Loucy (cell line): ENCODE measurements around the gene SYCP2L.

Experiments used
- H2AFZ ChIP-seq: fragments of 200-600 bp; sonication (generic); 2 replicates; pipeline ENCODE4 v1.6.0; 2016; ENCODE audit warnings: antibody characterized with exemption, mild to moderate bottlenecking, low read length, moderate library complexity
- H3F3A ChIP-seq: fragments of 200-600 bp; 2 replicates; pipeline ENCODE4 v1.6.0; 2016; ENCODE audit warnings: antibody characterized with exemption, low read depth, mild to moderate bottlenecking
- H3K27me3 ChIP-seq: fragments of 200-600 bp; sonication (generic); 2 replicates; pipeline ENCODE4 v1.6.1; 2014; ENCODE audit warnings: low read length, mild to moderate bottlenecking; ENCODE audit not compliant: insufficient read depth, poor library complexity, severe bottlenecking
- H3K36me3 ChIP-seq: fragments of 200-600 bp; sonication (generic); 2 replicates; pipeline ENCODE4 v1.6.1; 2016; ENCODE audit warnings: low read length; ENCODE audit not compliant: insufficient read depth
- H3K4me1 ChIP-seq: fragments of 200-600 bp; sonication (generic); 2 replicates; pipeline ENCODE4 v1.5.1; 2014; ENCODE audit warnings: low read length, mild to moderate bottlenecking; ENCODE audit not compliant: insufficient read depth, poor library complexity, severe bottlenecking
- H3K4me2 ChIP-seq: fragments of 200-600 bp; sonication (generic); 2 replicates; pipeline ENCODE4 v1.6.0; 2014; ENCODE audit warnings: antibody characterized with exemption, low read length, low read depth, mild to moderate bottlenecking; ENCODE audit not compliant: poor library complexity, severe bottlenecking
- H3K4me3 ChIP-seq: fragments of 200-600 bp; sonication (generic); 2 replicates; pipeline ENCODE4 v1.5.1; 2014; ENCODE audit warnings: low read length, mild to moderate bottlenecking, mixed read lengths; ENCODE audit not compliant: poor library complexity, severe bottlenecking
- H3K79me2 ChIP-seq: fragments of 200-600 bp; sonication (generic); 2 replicates; pipeline ENCODE4 v1.6.1; 2014; ENCODE audit warnings: low read length; ENCODE audit not compliant: insufficient read depth
- H3K9ac ChIP-seq: fragments of 200-600 bp; sonication (generic); 2 replicates; pipeline ENCODE4 v1.6.0; 2014; ENCODE audit warnings: mild to moderate bottlenecking, low read depth, low read length, moderate library complexity; ENCODE audit not compliant: poor library complexity, severe bottlenecking
- H3K9me2 ChIP-seq: fragments of 200-600 bp; sonication (generic); replicated peaks from 2 replicates; pipeline ENCODE4 v1.6.1; 2016; ENCODE audit warnings: low read depth, low read length, mixed read lengths
- H3K9me3 ChIP-seq: fragments of 200-600 bp; sonication (generic); 2 replicates; pipeline ENCODE4 v1.6.1; 2014; ENCODE audit warnings: mild to moderate bottlenecking, antibody characterized with exemption, low read length, low read depth; ENCODE audit not compliant: insufficient read depth
- H4K20me1 ChIP-seq: fragments of 200-600 bp; sonication (generic); 2 replicates; pipeline ENCODE4 v1.6.0; 2014; ENCODE audit warnings: antibody characterized with exemption, low read length, mild to moderate bottlenecking; ENCODE audit not compliant: insufficient read depth, poor library complexity, severe bottlenecking
- CTCF ChIP-seq: fragments of 200-600 bp; sonication (generic); conservative IDR thresholded peaks from 2 replicates; pipeline ENCODE4 v1.5.1; 2014; ENCODE audit warnings: mild to moderate bottlenecking, antibody characterized with exemption, low read length
- EZH2phosphoT487 ChIP-seq: fragments of 200-600 bp; IDR thresholded peaks from 2 replicates; pipeline ENCODE4 v1.6.1; 2018; ENCODE audit warnings: antibody characterized with exemption, mild to moderate bottlenecking, moderate library complexity, borderline replicate concordance

SYCP2L gene

DNA sequence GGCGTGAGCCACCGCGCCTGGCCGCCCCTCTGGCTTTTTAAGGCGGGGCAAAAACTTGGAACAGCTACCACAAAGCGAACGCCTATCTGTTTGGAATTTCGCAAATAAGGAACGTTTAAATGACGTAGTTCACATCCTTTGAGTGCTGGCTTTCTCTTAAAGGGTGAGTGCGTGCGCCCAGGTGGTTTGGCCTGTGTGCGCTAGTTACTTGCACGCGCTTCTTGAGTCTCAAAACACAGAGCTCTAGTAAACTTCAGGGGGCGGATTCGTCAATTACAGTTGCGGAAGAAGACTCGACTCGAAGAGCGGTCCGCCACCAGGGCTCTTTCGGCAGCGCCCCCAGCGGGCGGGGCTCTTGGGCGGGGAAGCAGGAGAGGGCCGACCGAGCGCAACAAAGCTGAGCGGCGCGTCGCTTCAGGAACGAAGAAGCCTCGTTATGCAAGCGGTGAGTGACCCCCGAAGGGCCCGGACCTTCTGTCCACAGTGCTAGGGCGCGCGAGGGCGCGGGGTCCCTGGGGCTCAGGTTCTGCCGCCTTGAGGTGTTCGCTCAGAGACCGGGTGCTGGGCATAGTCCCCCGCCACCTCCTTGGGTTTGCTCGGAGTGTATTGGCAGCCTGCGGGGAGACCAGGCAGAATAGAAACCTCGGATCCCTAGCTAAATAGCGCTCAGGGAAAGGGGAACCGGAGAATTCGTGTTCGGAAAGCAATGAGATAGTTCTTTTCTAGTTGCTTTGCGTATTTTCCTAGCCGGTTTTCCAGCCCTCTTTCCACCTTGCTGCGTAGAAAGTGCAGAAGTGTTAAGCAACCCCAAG, at the start of gene SYCP2L:
TSS of gene SYCP2L (plus strand) at position 362 of the 812 bp plus-strand sequence. CDS start at position 437, 75 bp downstream.
- TF ChIP-seq EZH2phosphoT487 (no peak), CTCF (no peak)
- no peak within 1 kb of the TSS for H3K9ac ChIP-seq
- no peaks in the 10 kb centered on the region for H3K36me3 ChIP-seq
- H4K20me1 ChIP-seq = no peaks in the 10 kb centered on the region
- no peaks in the 10 kb centered on the region for H3K9me2 ChIP-seq
- H3K9me3 ChIP-seq = no peaks in the 10 kb centered on the region
- no peak within 1 kb of the TSS for H3K4me2 ChIP-seq
- no peak within 1 kb of the TSS for H2AFZ ChIP-seq
- no peaks in the 10 kb centered on the region for H3F3A ChIP-seq
- H3K79me2 ChIP-seq = no peaks in the 10 kb centered on the region
- no peaks in the 10 kb centered on the region for H3K27me3 ChIP-seq
- H3K4me3 ChIP-seq = no peak within 1 kb of the TSS
- H3K4me1 ChIP-seq = no peaks in the 10 kb centered on the region

DNA sequence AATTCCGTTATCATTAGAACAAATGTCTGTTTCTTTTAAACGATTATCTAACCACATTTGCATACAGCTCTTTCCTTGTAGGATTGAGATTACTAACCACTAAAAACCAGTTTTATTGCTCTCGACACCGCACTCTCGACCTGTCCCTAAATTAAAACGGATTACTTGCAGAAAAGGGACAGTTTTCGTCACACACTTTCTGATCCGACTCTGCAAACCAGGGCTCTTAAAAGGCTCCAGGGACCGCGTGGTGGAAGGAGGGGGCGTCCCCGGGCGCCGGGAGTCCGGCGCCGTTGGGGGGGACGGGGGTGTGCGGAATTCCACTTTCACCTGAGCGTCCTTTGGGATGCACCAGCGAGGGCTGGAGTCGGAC, 49.2 kb upstream of the SYCP2L start:
- no peaks in the 10 kb centered on the region for H3K9me2 ChIP-seq
- no peaks in the 10 kb centered on the region for H3K9me3 ChIP-seq
- H4K20me1 ChIP-seq = no peaks in the 10 kb centered on the region
- TF ChIP-seq CTCF = no peak
- no peak for TF ChIP-seq EZH2phosphoT487
- no peaks in the 10 kb centered on the region for H3K36me3 ChIP-seq
- H3K79me2 ChIP-seq = no peaks in the 10 kb centered on the region
- peaks cover 39% of the 10 kb centered on the region for H3K27me3 ChIP-seq
- H3K4me1 ChIP-seq = peaks cover 16% of the 10 kb centered on the region
- no peaks in the 10 kb centered on the region for H3F3A ChIP-seq
- H2AFZ ChIP-seq = peak overlapping the region; percentile 54
- H3K4me2 ChIP-seq = peak overlapping the region; percentile 84
- H3K9ac ChIP-seq = peak overlapping the region; percentile 25
- H3K4me3 ChIP-seq = peak overlapping the region; percentile 70

DNA sequence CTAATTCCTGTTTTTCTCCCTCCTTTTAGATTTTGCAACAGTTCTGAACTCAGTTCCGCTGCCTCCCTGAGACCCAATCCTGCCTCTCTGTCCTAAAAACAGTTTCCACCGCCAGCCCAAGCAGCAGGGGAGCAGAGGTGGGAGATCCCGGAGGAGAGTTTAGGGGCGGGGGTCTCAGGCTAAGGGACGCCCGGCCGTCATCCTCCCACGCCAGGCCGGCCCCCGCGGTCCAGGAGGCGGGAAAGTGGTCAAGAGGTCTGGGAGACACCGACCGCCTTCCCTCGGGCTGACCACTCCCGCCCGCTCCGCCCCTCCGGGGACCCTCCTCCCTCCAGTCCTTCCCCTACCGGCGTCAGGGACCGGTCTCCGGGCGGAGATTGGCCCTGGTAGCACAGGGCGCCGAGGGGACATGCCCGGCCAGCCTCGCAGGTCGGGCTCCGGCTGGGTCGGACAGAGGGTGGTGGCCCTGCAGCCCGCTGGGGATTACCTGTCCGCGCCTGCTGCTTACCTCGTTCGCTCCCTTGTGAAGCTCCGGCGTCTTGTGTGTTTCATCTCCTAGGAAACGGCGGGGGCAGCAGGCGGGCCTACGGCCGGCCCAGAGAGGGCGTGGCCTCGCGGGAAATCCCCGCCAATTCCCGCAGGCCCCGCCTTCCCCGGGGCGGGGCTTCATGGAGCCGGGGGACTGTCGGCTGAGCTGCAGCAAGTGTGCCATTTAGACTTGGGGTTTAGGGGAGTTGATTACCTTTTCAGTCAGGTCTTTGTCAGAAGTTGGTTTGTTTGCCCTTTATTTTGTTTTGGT, 48.7 kb upstream of the SYCP2L start, which contains the start of gene MAK:
TSS of gene MAK (minus strand) at position 545 of the 799 bp plus-strand sequence. CDS start 7,891 bp downstream, outside the sequence.
- peak within 1 kb of the TSS; percentile 91 for H2AFZ ChIP-seq
- H4K20me1 ChIP-seq = no peaks in the 10 kb centered on the region
- no peaks in the 10 kb centered on the region for H3K9me2 ChIP-seq
- H3K4me1 ChIP-seq = peaks cover 16% of the 10 kb centered on the region
- TF ChIP-seq EZH2phosphoT487 (no peak), CTCF (no peak)
- peaks cover 39% of the 10 kb centered on the region for H3K27me3 ChIP-seq
- no peaks in the 10 kb centered on the region for H3K36me3 ChIP-seq
- H3F3A ChIP-seq = no peaks in the 10 kb centered on the region
- peak within 1 kb of the TSS; percentile 84 for H3K4me2 ChIP-seq
- H3K9ac ChIP-seq = peak within 1 kb of the TSS; percentile 28
- H3K4me3 ChIP-seq = peak within 1 kb of the TSS; percentile 70
- no peaks in the 10 kb centered on the region for H3K79me2 ChIP-seq
- H3K9me3 ChIP-seq = no peaks in the 10 kb centered on the region
